A673 (cell line): ENCODE results near the gene HLA-F.

Source experiments
- EZH2 ChIP-seq: fragments of 200-600 bp; sonication (generic); IDR thresholded peaks from 2 replicates; pipeline ENCODE4 v1.6.1; 2017; ENCODE audit warnings: borderline replicate concordance, low read depth, mild to moderate bottlenecking, mixed read lengths, antibody characterized with exemption, low read length; ENCODE audit not compliant: poor library complexity, severe bottlenecking
- TF ChIP-seq, protein P1 (sequence below): fragments of 300-800, 200-600 bp; sonication (generic); conservative IDR thresholded peaks from 2 replicates; pipeline ENCODE4 v1.5.1; 2017; ENCODE audit warnings: low read depth, mild to moderate bottlenecking, antibody characterized with exemption, low read length, moderate library complexity, mixed read lengths

DNA sequence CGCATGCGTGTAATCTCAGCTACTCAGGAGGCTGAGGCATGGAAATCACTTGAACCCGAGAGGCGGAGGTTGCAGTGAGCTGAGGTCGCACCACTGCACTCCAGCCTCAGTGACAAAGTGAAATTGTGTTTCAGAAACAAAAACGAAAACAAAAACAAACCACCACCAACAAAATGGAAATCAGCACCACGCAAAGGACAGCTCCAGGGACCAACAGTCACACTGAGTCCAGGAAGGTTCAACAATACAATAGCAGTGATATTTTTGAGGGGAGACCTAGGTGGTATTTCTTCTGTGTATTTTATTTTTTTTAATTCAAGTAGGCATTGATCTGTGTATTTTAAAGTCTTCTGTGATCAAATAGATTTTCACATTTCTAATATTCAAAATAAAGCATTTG lies 9.8 kb downstream of the HLA-F start:
- TF ChIP-seq, protein P1, sequence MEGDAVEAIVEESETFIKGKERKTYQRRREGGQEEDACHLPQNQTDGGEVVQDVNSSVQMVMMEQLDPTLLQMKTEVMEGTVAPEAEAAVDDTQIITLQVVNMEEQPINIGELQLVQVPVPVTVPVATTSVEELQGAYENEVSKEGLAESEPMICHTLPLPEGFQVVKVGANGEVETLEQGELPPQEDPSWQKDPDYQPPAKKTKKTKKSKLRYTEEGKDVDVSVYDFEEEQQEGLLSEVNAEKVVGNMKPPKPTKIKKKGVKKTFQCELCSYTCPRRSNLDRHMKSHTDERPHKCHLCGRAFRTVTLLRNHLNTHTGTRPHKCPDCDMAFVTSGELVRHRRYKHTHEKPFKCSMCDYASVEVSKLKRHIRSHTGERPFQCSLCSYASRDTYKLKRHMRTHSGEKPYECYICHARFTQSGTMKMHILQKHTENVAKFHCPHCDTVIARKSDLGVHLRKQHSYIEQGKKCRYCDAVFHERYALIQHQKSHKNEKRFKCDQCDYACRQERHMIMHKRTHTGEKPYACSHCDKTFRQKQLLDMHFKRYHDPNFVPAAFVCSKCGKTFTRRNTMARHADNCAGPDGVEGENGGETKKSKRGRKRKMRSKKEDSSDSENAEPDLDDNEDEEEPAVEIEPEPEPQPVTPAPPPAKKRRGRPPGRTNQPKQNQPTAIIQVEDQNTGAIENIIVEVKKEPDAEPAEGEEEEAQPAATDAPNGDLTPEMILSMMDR: no peak
- TF ChIP-seq EZH2: no peak
